DMS53 (cell line): ENCODE measurements around the gene USP25.
A peak's percentile ranks its signal among the peaks of the same experiment; 100 is the strongest.

Source experiments
- DNase-seq: peaks from one replicate; lab custom pipeline; 2025; lab: John Stamatoyannopoulos, UW

USP25 gene, protein sequence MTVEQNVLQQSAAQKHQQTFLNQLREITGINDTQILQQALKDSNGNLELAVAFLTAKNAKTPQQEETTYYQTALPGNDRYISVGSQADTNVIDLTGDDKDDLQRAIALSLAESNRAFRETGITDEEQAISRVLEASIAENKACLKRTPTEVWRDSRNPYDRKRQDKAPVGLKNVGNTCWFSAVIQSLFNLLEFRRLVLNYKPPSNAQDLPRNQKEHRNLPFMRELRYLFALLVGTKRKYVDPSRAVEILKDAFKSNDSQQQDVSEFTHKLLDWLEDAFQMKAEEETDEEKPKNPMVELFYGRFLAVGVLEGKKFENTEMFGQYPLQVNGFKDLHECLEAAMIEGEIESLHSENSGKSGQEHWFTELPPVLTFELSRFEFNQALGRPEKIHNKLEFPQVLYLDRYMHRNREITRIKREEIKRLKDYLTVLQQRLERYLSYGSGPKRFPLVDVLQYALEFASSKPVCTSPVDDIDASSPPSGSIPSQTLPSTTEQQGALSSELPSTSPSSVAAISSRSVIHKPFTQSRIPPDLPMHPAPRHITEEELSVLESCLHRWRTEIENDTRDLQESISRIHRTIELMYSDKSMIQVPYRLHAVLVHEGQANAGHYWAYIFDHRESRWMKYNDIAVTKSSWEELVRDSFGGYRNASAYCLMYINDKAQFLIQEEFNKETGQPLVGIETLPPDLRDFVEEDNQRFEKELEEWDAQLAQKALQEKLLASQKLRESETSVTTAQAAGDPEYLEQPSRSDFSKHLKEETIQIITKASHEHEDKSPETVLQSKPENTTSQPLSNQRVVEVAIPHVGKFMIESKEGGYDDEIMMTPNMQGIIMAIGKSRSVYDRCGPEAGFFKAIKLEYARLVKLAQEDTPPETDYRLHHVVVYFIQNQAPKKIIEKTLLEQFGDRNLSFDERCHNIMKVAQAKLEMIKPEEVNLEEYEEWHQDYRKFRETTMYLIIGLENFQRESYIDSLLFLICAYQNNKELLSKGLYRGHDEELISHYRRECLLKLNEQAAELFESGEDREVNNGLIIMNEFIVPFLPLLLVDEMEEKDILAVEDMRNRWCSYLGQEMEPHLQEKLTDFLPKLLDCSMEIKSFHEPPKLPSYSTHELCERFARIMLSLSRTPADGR

DNA sequence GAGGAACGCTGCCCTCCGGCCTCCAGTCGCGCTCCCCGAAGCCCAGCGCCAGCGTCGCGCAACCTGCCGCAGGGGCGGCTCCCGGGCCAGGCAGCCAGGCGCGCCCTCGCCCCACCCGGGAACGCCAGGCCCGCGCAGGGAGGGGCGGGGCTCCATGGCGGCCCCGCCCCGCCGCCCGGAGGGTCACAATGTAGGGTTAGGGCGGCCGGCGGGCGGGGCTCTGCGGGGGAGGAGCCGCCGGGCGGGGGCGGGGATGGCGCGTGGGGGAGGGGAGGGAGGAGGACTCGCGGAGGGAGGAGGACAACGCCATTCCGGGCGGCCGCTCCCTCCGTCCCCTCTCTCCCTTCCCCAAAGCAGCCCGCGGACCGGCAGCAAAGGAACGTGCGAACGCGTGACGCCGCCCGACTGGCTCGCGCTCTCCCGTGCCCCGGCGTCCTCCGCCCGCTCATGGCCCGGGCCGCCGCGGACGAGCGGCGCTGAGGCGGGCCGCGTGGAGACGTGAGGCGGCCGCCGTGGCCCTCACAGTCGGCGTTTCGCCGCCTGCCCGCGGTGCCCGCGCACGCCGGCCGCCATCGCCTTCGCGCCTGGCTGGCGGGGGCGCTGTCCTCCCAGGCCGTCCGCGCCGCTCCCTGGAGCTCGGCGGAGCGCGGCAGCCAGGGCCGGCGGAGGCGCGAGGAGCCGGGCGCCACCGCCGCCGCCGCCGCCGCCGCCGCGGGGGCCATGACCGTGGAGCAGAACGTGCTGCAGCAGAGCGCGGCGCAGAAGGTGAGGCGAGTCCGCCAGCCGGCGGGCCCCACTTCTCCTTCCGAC, at the start of gene USP25:
TSS of gene USP25 (plus strand) at position 309 of the 810 bp plus-strand sequence. CDS start at position 721, 412 bp downstream.
- peak; percentile 92 for DNase-seq

DNA sequence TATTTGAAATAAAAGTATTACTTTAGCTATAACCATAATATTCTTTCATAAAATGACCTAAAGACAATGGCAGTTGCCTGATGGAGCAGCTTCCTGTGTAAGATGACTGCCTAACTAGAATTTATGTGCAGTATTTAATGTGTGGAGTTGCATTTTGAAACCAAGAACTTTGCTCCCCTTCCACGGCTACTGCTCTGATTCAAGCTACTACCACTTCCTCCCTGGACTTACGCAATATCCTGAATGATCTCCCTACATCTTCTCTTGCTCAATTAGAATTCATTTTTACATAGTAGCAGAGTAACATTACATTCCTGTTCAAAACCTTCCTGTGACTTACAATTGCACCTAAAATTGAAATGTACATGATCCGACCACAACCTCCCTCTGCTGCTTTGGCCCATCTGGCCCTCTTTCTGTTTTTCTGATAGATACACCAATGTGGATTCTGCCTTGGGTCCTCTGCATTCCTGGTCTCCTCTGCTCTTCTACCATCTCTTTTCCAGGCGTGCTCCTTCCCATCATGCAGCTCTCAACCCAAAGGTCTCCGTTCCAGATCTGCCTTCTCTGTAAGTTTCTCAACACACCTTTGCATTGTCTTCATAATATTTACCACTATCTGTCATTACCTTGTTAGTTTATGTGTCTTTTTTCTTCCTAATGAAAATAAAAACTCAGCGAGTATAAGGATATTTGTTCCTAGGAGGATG, 47.4 kb upstream of the USP25 start:
- DNase-seq = peak; percentile 36

DNA sequence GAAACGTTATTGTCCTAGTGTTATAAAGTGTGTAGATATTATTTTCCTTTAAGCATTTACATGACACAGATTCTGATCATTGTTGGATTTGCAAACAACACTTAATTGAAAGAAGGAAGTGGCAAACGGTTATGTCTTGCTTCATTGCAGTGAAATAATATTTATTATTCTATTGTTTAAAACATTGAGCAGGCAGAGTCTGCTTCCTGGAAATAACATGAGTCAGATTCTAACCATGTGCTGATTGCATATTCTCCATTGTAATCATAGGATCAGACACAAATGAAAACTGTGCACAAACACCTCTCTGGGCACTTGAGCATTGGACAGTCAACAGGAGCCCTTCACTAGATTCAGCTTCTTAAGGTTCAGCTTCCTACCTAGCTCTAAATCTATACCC, 46.8 kb upstream of the USP25 start:
- DNase-seq = peak; percentile 74

DNA sequence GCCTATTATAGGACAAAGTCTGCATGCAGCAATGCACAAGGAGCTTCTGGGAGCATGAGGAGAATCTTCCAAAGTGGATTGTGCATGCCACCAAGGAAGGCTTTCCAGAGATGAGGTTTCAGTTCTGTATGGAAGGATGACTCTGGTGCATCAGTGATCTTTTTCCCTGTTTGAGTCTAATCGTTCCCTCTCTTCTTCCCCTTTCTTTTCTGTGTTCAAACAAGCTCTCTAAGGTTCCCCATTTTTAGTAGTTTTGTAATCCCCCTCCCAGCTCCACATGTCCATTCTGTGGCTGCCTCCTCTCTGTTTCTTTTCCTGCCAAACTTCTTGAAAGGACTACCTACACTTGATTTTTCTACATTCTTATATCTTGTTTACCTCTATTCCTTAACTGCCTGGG, 43.3 kb upstream of the USP25 start:
- no peak for DNase-seq

DNA sequence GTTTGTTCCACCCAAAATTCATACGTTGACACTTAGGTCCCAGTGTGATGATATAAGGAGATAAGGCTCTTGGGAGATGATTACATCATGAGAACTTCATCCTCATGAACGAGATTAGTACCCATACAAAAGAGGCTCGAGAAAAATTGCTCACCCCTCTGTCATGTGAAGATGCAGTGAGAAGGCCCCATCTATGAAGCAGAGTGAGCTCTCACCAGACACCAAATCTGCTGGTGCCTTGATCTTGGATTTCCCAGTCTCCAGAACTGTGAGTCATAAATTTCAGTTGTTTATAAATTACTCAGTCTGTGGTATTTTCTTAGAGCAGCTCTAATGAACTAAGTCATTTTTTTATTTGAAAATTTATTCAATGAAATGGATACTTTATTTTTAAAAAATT, 42.6 kb upstream of the USP25 start:
- no peak for DNase-seq

DNA sequence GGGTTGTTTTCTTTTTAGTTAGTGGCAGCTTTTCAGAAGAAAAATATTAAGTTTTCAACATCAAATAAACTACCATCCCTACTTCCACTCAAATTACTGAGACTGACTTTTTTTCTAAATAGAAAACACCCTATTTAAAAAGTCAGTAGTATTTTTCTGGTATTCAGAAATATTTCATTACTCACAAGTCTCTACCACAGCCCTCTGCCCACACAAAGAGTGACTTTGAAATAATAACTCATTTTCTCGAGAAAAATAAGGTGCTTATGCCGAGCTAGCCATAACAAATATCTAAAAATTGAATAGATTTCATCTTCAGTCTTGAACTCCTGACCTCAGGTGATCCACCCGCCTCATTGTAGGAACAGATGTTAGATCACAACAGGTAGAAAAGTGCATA, 41.8 kb upstream of the USP25 start:
- no peak for DNase-seq

DNA sequence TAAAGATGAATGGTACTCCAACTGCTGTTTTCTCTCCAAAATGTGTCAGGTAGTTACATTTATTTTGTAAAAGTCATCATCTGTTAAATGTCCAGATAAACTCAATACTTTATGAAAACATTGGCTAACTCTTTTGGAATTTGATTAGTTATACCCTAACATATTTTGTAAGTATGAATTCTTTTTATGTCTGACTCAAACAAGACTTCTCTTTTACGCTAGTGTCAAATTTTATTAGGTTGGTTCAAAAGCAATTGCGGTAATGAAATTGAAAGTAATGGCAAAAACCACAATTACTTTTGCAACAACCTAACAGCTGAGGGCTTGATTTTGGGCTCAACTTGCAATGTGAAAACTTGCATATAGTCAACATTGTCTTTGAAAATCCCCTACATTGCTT, 41.0 kb upstream of the USP25 start:
- DNase-seq = no peak

DNA sequence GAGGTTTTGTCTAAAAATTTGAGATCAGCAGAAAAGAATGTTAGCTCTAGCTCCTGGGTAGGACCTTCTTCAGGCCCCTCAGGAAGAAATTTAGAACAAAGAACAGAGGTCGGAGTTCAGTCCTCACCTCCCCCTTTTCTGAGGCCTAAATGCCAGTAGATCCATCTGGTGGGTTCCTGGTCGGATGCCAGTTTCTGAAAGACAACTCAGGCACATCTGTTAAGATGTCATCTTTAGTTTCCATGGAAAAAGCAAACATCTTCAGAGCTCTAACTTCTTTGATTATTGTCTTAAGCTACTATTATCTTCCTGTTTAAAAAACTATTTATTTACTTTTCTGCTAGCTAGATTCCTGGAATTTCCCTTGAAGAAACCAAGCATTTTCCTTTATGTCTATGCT, 37.1 kb upstream of the USP25 start:
- no peak for DNase-seq

DNA sequence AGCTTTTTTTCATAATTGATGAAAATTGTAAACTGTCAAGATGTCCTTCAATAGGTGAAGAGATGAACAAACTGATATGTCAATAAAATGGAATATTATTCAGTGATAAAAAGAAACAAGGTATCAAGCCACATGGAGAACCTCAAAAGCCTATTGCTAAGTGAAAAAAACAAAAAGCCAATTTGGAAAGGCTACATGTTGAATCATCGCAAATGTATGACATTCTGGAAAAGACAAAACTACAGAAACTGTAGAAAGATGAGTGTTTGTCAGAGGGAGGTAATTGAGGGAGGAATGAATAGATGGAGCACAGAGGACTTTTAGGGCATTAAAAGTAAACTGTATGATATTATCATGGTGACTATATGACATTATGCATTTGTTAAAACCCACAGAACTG, 34.5 kb upstream of the USP25 start:
- DNase-seq = no peak

DNA sequence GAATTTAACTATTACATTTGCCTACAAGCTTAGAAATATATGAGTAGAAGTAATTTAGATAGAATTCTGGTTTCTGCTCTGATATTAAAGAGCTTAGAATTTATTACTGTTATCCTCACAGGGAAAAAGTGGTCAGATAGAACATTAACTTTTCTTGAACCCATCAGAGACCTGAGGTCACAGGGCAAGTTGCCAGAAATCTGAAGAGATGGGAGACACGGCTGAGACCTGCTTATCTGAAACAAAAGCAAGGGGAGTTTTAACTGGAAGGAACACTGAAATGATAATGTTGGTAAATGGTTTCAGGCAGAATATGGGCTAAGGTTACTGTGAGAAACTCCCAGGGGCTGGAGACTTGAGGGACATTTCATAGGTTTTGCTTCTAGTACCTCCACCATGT, 28.0 kb upstream of the USP25 start:
- no peak for DNase-seq

DNA sequence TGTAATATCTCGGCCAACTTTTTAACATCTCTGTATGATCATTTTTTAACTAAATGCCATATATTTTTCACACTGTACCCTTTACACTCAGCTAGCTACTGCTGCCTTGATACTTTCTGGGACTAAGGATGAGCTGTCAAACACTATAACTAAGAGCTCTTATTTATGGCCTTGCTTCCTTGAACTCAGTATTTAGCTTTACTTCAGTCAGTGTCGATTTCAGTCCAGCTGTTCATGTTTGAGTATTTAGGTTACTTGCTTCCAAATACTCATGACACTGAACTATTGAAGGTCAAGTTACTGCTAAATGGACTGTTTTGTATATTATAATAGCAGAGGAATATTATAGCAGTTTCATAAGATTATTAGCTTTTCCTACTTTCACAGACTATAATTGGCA, 25.9 kb upstream of the USP25 start:
- DNase-seq = no peak

DNA sequence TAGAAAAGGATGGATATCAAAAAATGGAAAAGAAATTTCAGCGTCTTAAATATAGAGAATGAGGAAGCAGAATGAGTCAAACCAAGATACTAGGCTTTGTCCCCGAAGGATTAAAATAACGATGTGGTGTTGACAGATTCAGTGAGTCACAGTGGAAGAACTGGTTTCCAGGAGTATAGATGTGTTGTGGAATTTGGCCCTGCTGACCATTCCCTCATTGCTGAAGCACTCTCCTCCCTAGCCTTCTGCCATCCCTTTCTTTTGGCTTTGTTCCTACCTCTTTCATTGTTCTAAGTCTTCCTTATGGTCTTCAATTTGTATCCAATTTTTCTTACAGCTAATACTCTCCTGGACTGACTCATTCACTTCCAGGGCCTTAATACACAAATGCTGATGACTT, 23.1 kb upstream of the USP25 start:
- DNase-seq = peak; percentile 88

DNA sequence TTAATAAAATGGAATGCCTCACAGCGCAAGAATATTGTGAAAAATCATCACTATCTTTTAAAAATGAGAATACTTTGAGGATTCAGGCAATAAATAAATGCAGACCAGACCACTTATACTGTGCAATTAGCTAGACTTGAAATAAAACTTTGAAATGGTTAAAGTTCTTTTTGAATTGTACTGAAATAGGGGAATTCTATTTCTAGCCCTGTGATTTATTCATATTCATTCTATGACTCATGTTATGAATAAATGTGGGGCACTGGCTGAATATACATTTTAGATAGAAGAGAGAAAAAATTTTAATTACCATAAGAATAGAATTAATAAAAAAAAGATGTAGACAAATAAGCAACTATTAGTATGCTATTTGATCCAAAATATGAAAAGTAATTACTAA, 16.4 kb upstream of the USP25 start:
- DNase-seq = no peak

DNA sequence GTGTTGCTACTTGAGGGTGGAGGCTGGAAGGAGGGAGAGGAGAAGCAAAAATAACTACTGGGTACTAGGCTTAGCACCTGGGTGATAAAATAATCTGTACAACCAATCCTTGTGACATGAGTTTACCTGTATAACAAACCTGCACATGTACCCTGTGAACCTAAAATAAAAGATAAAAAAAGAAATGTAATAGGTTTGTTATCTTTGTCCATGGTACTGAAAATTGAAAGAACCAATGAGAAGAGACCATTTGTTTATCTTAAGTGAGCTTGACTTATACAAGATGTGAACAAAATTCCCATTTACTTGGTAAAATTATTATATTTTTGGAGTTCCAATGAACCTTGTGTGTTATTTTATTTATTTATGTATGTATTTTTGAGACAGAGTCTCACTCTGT, 11.1 kb upstream of the USP25 start:
- no peak for DNase-seq

DNA sequence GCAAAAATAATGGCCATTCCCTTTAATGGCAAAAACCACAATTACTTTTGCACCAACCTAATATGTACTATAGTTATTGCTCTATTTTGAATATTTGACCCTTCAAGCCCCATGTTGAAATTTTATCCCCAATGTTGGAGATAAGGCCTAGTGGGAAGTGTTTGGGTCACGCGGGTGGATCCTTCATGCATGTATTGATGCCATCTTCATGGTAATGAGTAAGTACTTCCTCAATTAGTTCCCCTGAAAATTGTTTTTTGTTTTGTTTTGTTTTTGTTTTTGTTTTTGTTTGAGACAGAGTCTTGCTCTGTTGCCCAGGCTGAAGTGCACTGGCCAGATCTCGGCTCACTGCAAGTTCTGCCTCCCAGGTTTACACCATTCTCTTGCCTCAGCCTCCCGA, 9.8 kb upstream of the USP25 start:
- no peak for DNase-seq

DNA sequence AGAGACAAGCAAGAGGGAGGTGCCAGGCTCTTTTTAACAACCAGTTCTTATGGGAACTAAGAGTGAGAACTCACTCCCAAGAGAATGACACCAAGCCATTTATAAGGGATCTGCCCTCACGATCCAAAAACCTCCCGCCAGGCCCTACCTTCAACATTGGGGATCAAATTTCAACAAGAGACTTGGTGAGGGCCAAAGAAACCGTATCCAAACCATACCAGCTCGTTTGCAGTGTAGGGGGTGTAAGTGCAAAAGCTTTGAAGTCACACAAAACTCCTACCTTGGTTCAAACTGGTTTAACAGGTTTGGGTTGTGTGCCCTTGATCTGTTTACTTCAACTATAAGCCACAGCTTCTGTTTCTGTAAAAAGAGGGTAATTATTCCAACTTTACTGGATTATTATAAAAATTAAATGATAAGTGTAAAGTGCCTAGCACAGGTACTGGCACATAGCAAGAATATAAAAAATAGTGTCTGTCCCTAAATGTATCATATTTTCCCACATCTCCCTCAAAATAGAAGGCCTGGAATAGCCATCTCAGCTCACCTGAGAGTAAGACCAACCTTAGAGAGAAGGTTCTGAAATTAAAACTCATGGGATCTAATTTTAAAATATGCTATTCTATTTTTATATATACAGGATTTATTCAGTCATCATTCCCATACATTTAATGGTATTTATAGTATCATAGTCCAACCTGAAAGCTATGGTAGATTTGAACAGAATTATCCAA, 7.0 kb upstream of the USP25 start:
- peak; percentile 90 for DNase-seq

DNA sequence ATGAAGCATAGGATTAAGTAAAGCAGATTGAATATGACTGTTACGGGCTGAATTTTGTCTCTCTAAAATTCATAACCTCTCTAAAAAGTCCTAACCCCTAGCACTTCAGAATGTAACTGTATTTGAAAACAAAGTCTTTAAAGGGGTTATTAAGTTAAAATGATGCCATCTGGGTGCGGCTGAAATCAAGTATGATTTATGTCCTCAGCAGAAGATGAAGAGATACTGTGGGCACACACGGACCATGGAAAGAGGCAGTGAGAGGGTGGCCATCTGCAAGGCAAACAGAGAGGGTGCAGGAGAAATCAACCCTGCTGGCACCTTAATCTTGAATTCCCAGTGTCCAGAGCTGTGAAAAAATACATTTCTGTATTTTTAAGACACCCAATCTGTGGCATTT, 3.8 kb upstream of the USP25 start:
- DNase-seq = no peak

DNA sequence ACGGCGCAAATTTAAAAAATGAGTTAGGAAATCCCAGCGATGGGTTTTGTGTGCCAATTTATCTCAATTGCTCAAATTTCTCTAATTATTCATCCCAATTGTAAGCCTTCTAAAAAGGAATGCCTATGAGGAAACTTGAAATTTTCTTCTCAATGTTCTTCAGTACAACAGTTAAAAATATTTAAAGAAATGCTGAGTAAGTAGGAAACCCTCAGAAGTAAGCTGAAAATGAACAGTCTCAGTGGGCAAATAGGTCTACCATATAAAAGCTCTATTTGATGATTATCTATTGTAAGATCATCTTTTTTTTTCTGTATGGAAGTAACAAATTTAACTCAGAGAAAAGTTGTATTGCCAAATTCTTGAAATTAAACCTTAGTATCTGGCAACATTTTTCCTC, 1.7 kb upstream of the USP25 start:
- DNase-seq = no peak

DNA sequence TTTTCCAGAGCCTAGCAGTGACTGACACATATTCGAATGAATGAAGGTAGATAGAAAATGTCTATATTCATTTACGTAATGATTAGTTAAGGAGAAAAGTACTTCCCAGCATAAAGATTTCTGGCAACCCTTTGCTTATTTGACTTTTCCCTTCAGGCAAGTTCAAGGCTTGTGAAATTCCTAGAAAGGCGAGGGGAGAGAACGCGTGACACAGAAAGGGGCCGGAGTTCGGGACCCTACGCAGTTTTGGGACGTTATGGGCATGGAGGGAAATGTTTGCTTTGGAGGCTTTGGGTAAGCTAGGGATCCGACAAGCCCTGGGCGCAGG, 472 bp upstream of the USP25 start:
- DNase-seq = no peak

DNA sequence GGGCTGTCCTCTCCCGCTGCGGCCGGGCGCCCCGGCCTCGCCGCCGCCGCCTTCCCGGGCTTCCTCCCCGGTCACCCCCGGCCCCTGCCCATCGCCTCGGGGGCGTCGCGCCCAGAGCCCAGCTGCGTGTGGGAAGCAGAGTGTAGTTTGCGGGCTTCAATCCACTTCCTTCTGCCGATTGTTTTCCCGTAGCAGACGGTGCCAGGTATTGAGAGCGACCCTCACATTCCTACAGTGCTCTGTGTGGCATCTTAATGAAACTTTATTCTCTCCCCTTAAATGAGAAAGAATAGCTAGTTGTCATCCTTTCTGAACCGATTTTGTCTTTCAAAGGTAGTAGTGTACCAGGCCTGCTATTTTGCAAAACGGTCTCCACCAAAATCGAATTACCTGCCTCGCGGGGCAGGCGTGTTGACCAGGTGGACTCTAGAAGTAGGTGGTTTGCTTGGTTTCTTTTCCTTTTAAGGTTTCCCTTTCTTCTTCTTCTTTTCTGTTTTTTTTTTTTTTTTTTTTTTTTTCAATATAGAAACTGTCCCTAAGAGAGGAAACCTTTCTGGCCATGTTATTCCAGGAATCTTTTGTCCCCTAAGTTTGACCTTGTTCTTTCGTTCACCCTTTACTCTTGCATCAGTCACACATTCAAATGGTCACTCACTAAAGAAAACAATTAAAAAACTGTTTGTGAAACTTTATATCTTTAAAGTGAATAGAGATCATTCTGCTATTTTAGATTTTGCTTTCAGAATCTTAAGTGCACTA, 881 bp downstream of the USP25 start:
- peak; percentile 51 for DNase-seq
